Endodermal cell (in vitro differentiated cells): ENCODE measurements around the gene CTNND2. TPM values are rescaled to one million over a fixed set of nuclear protein-coding genes. Genes with fewer than 3 reads are reported as not detected.

Experiments
- DNase-seq: peaks from one replicate; pipeline ENCODE4 v3.0.0-alpha.2; 2017
- H3K27ac ChIP-seq: 2 replicates; pipeline ENCODE4 v1.5.1; 2013; ENCODE audit warnings: mild to moderate bottlenecking, low read depth, low read length, moderate library complexity
- H3K27me3 ChIP-seq: 2 replicates; pipeline ENCODE4 v1.6.1; 2013; ENCODE audit warnings: mild to moderate bottlenecking, low read length, moderate library complexity; ENCODE audit not compliant: insufficient read depth, control insufficient read depth, poor library complexity, severe bottlenecking
- H3K36me3 ChIP-seq: 2 replicates; pipeline ENCODE4 v1.7.0; 2013; ENCODE audit warnings: mild to moderate bottlenecking, low read length, moderate library complexity; ENCODE audit not compliant: control insufficient read depth, insufficient read depth
- H3K4me1 ChIP-seq: one replicate; pipeline ENCODE4 v1.7.0; 2013; ENCODE audit warnings: low read length; ENCODE audit not compliant: control insufficient read depth, insufficient read depth
- H3K4me3 ChIP-seq: 2 replicates; pipeline ENCODE4 v1.5.1; 2013; ENCODE audit warnings: mild to moderate bottlenecking, low read length, moderate library complexity
- H3K9ac ChIP-seq: 2 replicates; pipeline ENCODE4 v1.6.1; 2013; ENCODE audit warnings: mild to moderate bottlenecking, low read length, moderate library complexity; ENCODE audit not compliant: poor library complexity, severe bottlenecking; ENCODE audit errors: extremely low read depth
- H3K9me3 ChIP-seq: 2 replicates; pipeline ENCODE4 v1.6.1; 2013; ENCODE audit warnings: mild to moderate bottlenecking, low read length, moderate library complexity; ENCODE audit not compliant: control insufficient read depth
- H3K27ac Mint-ChIP-seq: 2 replicates; pipeline ENCODE4 v1.8.0; 2020; ENCODE audit warnings: mixed read lengths
- H3K27me3 Mint-ChIP-seq: 2 replicates; pipeline ENCODE4 v1.8.0; 2021; ENCODE audit warnings: mild to moderate bottlenecking, mixed read lengths; ENCODE audit not compliant: insufficient read depth
- H3K36me3 Mint-ChIP-seq: 2 replicates; pipeline ENCODE4 v1.8.0; 2020; ENCODE audit warnings: low read depth, mixed read lengths
- H3K4me1 Mint-ChIP-seq: 2 replicates; pipeline ENCODE4 v1.8.0; 2020; ENCODE audit warnings: mixed read lengths
- H3K4me3 Mint-ChIP-seq: 2 replicates; pipeline ENCODE4 v1.8.0; 2020; ENCODE audit warnings: mild to moderate bottlenecking, moderate library complexity, mixed read lengths
- H3K9me3 Mint-ChIP-seq: 2 replicates; pipeline ENCODE4 v1.8.0; 2020; ENCODE audit warnings: mild to moderate bottlenecking, mixed read lengths
- CTCF ChIP-seq: fragments of 200-600 bp; sonication (generic); conservative IDR thresholded peaks from 2 replicates; pipeline ENCODE4 v1.5.0; 2021; ENCODE audit warnings: antibody characterized with exemption, mild to moderate bottlenecking
- WGBS, 2 experiments: methylation state at CpG; one replicate each; pipeline versions ENCODE4 v1.1.5 to v1.1.7; 2013; ENCODE audit warnings: missing lambda C conversion rate in 2 of 2, mixed read lengths in 1 of 2; ENCODE audit not compliant: insufficient coverage in 1 of 2, insufficient read length in 1 of 2; 5-methylcytosine and 5-hydroxymethylcytosine counted together
- total RNA-seq, 2 donors: library from RNA; stranded (reverse); fragmentation: NEBNext Ultra II Directional in 1 of 2; extraction: Animal tissue kit (Norgen Biotek cat#: 25700) in 1 of 2; gene quantifications; 2 replicates in 1 of 2; 3 replicates in 1 of 2; pipeline ENCODE4 v1.2.1, GENCODE V29; 2021

CTNND2 gene
- total RNA-seq, 2 donors from 2014 or later: 6.5 to 10.3 TPM

- peaks cover 3% of the 10 kb centered on the region for H3K27me3 Mint-ChIP-seq
- H3K36me3 Mint-ChIP-seq: no peaks in the 10 kb centered on the region
- no peak overlapping the region for H3K9ac ChIP-seq
- H3K9me3 ChIP-seq: no peaks in the 10 kb centered on the region
- no peak for TF ChIP-seq CTCF
- no peak for DNase-seq
- H3K4me1 ChIP-seq: no peaks in the 10 kb centered on the region
- H3K4me3 ChIP-seq: no peak overlapping the region
- H3K4me1 Mint-ChIP-seq: peaks cover 6% of the 10 kb centered on the region
- H3K27ac Mint-ChIP-seq: no peak overlapping the region
- no peaks in the 10 kb centered on the region for H3K9me3 Mint-ChIP-seq
- no peak overlapping the region for H3K27ac ChIP-seq
- H3K27me3 ChIP-seq: no peaks in the 10 kb centered on the region
- no peak overlapping the region for H3K4me3 Mint-ChIP-seq
- H3K36me3 ChIP-seq: no peaks in the 10 kb centered on the region
- 93 to 100% methylated on average over 5 of the region's 5 CpGs for WGBS, 2 experiments
These were observed 753.3 kb downstream of the CTNND2 start for GRCh38 chr5:11150976-11151375.

- Histone ChIP-seq H3K36me3 (no peaks in the 10 kb centered on the region), H3K4me1 (no peaks in the 10 kb centered on the region), H3K9ac (no peak overlapping the region), H3K27me3 (no peaks in the 10 kb centered on the region), H3K4me3 (no peak overlapping the region), H3K27ac (peak overlapping the region; percentile 36), H3K9me3 (no peaks in the 10 kb centered on the region)
- no peak for TF ChIP-seq CTCF
- WGBS, 2 experiments: 95 to 98% methylated on average over 9 to 14 of the region's 14 CpGs
- DNase-seq: no peak
- Mint-ChIP-seq H3K27me3 (peaks cover 3% of the 10 kb centered on the region), H3K4me3 (no peak overlapping the region), H3K9me3 (no peaks in the 10 kb centered on the region), H3K27ac (no peak overlapping the region), H3K36me3 (no peaks in the 10 kb centered on the region), H3K4me1 (peaks cover 6% of the 10 kb centered on the region)
These were observed 755.3 kb downstream of the CTNND2 start for GRCh38 chr5:11148810-11149539.

GRCh38 chr5:11146171-11146570, 758.1 kb downstream of the CTNND2 start:
- Mint-ChIP-seq H3K4me1 (peaks cover 6% of the 10 kb centered on the region), H3K9me3 (no peaks in the 10 kb centered on the region), H3K27me3 (peaks cover 3% of the 10 kb centered on the region), H3K27ac (no peak overlapping the region), H3K36me3 (no peaks in the 10 kb centered on the region), H3K4me3 (no peak overlapping the region)
- no peak overlapping the region for H3K27ac ChIP-seq
- no peaks in the 10 kb centered on the region for H3K36me3 ChIP-seq
- H3K27me3 ChIP-seq: no peaks in the 10 kb centered on the region
- H3K4me1 ChIP-seq: no peaks in the 10 kb centered on the region
- 89 to 92% methylated on average over 1 to 4 of the region's 4 CpGs for WGBS, 2 experiments
- no peak overlapping the region for H3K9ac ChIP-seq
- DNase-seq: no peak
- no peak for TF ChIP-seq CTCF
- H3K9me3 ChIP-seq: no peaks in the 10 kb centered on the region
- no peak overlapping the region for H3K4me3 ChIP-seq
